BJ (cell line): ENCODE data around the gene UBTF. TPM values are rescaled to one million over a fixed set of nuclear protein-coding genes. Genes with fewer than 3 reads are reported as not detected.

Experiments
- CTCF ChIA-PET: fragments of 350-600 bp; formaldehyde crosslinking; extraction: SDS; loops from one replicate; lab custom pipeline; 2021; ENCODE audit warnings: antibody characterized with exemption, inconsistent platforms; lab: Yijun Ruan, JAX
- POLR2A ChIA-PET: fragments of 300-600 bp; sonication (Branson Sonifier 250); formaldehyde crosslinking; extraction: SDS; loops from one replicate; lab custom pipeline; 2021; ENCODE audit warnings: antibody characterized with exemption; lab: Charles Lee
- DNase-seq: peaks from one replicate; pipeline ENCODE4 v3.0.0-alpha.2; 2011; ENCODE audit warnings: low read depth
- H3K27me3 ChIP-seq: 2 replicates; pipeline ENCODE4 v1.6.0; 2011; ENCODE audit warnings: low read length; ENCODE audit not compliant: control insufficient read depth, insufficient read depth
- H3K36me3 ChIP-seq: 2 replicates; pipeline ENCODE4 v1.5.1; 2011; ENCODE audit warnings: low read length; ENCODE audit not compliant: control insufficient read depth, insufficient read depth
- H3K4me3 ChIP-seq: 2 replicates; pipeline ENCODE4 v1.5.1; 2011; ENCODE audit warnings: low read depth, mild to moderate bottlenecking, control low read depth, low read length
- CTCF ChIP-seq: IDR thresholded peaks from 2 replicates; pipeline ENCODE4 v1.5.1; 2011; ENCODE audit warnings: low read depth, mild to moderate bottlenecking, control low read depth, inconsistent platforms, low read length, moderate library complexity; ENCODE audit not compliant: insufficient read depth
- polyA plus RNA-seq: library from polyadenylated mRNA; depleted of rRNA; stranded (reverse); fragments of >200 nt; gene quantifications from 2 replicates; pipeline ENCODE4 v1.2.3, GENCODE V29; 2011

Gene UBTF
- polyA plus RNA-seq, 1 experiment, result 21.1 TPM

GRCh38 chr17:44209786-44210341, 9.6 kb downstream of the UBTF start:
- Histone ChIP-seq H3K27me3 (no peaks in the 10 kb centered on the region), H3K36me3 (peaks cover 50% of the 10 kb centered on the region), H3K4me3 (no peak overlapping the region)
- TF ChIP-seq CTCF, result no peak
- no peak for DNase-seq
- CTCF ChIA-PET, result interaction anchor here (0.5 to 6.8 kb wide), 27 partner anchors 8 to 313 kb away, joined by 3 to 59 read pairs (median 4); partner anchors contain the start of genes ATXN7L3, FAM171A2, GRN and HDAC5
- POLR2A ChIA-PET, result no interaction called here

DNA sequence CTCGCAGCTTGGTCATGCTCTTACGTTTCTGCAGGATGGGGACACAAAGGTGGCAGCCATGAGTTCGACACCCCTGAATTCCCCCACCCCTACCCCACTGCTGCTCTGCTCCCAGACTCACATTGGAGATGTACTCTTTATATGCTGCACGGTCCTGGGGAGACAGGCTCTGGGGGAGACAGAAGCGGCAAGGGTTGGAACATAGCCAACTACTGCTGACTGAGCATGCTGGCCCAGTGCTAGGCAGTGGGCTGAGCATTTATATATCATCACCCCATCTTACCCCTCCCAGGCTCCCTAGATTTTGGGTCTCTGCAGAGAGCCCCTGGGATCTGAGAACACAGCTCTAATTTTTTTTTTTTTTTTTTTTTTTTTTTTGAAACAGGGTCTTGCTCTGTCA, 11.7 kb downstream of the UBTF start:
- H3K36me3 ChIP-seq, result peaks cover 36% of the 10 kb centered on the region
- CTCF ChIA-PET, result interaction anchor here (0.5 to 4.5 kb wide), 5 partner anchors 9 to 143 kb away, joined by 3 to 22 read pairs (median 11); partner anchors contain the start of genes ATXN7L3 and GRN

DNA sequence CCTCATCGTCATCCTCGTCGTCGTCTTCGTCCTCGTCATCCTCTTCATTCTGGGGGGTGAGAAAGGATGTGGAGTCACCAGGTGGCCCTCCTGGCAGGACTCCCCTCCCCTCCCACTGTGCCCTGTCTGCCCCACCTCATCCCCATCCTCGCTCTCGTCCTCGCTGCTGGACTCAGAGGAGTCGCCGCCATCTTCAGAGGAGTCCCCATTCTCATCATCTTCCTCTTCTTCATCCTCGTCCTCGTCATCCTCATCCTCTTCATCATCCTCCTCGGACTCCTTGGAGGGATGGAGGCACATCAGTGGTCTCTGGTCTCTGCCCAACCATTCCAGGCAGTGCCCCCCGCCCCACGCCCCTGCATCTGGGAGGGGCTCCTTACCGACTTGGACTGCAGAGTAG, 12.2 kb downstream of the UBTF start:
- no peaks in the 10 kb centered on the region for H3K27me3 ChIP-seq
- peaks cover 34% of the 10 kb centered on the region for H3K36me3 ChIP-seq
- TF ChIP-seq CTCF, result no peak
- ChIA-PET POLR2A (no interaction called here), CTCF (interaction anchor here (0.7 to 2.9 kb wide), 3 partner anchors 9 to 123 kb away, joined by 3 to 11 read pairs (median 8); no protein-coding TSS in a partner anchor)
- no peak overlapping the region for H3K4me3 ChIP-seq
- DNase-seq, result no peak

More for the DNA sequence above, 11.7 kb downstream of the UBTF start:
- POLR2A ChIA-PET, result no interaction called here
- Histone ChIP-seq H3K4me3 (no peak overlapping the region), H3K27me3 (no peaks in the 10 kb centered on the region)
- TF ChIP-seq CTCF, result no peak
- no peak for DNase-seq

DNA sequence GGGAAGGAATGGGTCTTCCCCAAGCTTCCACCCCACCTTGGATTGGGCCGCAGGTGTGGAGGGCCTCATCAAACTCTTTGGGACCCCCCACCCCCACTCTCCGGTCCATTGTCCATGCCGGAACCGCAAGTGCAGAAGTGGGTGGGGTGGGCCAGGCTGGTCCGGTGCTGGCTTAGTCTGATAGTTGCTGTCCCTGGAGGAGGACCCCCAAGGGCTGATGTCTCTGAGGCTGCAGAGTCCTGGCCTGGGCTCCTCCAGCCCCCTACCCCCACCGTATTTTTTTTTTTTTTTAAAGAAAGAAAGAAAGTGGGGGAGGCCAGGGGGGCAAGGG, 12.7 kb downstream of the UBTF start:
- Histone ChIP-seq H3K36me3 (peaks cover 34% of the 10 kb centered on the region), H3K4me3 (no peak overlapping the region), H3K27me3 (no peaks in the 10 kb centered on the region)
- peak; percentile 0; the same call in 1 of the 2 replicates for TF ChIP-seq CTCF
- POLR2A ChIA-PET, result no interaction called here
- CTCF ChIA-PET, result interaction anchor here (0.7 to 2.9 kb wide), 7 partner anchors 8 to 139 kb away, joined by 3 to 11 read pairs (median 4); partner anchors contain the start of gene GRN
- DNase-seq, result no peak

DNA sequence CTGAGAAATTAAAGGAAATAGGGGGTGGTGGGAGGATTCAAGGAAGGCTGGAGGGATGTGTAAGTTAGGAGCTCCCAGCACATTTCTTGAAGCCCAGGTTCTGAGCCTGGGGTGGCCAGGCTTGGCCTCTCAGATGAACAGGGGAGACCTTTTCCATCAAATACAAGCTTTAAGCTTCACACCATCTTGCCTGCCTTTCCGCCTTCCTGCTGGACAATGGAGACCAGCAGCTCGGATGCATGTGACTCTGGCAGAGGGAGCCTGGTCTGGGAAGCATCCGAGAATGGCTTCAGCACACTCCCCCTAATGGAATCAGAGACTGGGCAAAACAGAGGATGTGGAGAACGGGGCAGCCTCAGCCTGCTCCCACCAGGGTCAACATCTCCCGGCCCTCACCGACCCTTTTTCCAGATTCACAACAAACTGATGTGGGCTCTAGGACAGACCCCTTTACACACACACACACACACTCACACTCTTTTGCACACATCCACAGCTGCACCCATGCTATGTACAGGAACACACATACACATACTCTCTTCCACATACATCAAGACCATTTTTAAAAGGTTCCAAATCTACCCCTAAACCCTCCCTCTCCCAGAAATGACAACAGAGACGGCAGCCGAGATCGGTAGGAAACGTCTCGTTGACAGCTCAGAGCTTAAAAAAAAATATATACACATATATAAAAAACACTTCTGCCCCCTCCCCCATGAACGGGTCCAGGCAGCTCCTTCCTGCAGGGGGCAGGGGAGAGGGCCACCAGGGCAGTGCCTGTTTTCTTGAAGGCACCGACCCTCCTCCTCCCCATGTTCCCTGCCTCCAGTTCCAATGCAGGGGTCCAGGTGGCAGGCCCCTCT, 13.3 kb downstream of the UBTF start:
- TF ChIP-seq CTCF, result peak; percentile 27
- no peak for DNase-seq
- POLR2A ChIA-PET, result interaction anchor here (0.6 kb wide), 1 partner anchor 9 kb away, joined by 3 read pairs; no protein-coding TSS in a partner anchor
- Histone ChIP-seq H3K27me3 (no peaks in the 10 kb centered on the region), H3K36me3 (peaks cover 30% of the 10 kb centered on the region), H3K4me3 (no peak overlapping the region)
- CTCF ChIA-PET, result interaction anchor here (0.7 to 2.9 kb wide), 7 partner anchors 9 to 139 kb away, joined by 3 to 11 read pairs (median 4); partner anchors contain the start of gene GRN
